GM21381 (cell line): ENCODE results near the gene EGR2.

Experiments used
- ATAC-seq: cut with Tn5 transposase; IDR thresholded peaks from one replicate; pipeline ENCODE4 v1.9.1; 2021; ENCODE audit warnings: mild to moderate bottlenecking, moderate library complexity; ENCODE audit not compliant: unreplicated experiment

The EGR2 gene

DNA sequence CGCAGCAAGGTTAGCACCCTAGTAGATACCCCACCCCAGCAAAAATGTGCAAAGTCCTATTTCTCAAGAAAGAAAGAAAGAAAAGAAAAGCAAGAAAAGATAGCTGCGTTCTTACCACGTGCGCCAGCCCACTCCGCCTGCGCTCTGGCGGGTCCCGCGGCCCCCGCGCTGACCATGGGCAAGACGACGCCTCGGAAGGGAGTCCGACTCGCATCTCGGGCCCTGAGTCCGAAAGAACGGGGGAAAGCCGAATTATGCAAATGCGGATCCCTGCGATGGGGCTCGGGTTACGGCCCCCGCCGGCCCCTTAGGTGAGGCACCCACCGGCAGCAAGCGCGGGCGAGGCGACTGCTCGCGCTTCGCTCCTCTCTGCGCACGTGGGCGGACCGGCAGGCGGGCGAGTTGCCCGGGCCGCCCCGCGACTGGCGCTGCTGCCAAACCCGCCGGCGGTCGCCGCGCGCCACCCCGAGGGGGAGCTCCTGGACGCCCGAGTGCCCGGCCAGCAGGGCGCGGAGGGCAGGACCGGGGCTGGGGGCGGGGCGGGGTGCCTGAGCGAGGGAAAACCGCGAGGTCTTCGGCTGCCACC is 2.4 kb upstream of the EGR2 start:
- ATAC-seq, result no peak

DNA sequence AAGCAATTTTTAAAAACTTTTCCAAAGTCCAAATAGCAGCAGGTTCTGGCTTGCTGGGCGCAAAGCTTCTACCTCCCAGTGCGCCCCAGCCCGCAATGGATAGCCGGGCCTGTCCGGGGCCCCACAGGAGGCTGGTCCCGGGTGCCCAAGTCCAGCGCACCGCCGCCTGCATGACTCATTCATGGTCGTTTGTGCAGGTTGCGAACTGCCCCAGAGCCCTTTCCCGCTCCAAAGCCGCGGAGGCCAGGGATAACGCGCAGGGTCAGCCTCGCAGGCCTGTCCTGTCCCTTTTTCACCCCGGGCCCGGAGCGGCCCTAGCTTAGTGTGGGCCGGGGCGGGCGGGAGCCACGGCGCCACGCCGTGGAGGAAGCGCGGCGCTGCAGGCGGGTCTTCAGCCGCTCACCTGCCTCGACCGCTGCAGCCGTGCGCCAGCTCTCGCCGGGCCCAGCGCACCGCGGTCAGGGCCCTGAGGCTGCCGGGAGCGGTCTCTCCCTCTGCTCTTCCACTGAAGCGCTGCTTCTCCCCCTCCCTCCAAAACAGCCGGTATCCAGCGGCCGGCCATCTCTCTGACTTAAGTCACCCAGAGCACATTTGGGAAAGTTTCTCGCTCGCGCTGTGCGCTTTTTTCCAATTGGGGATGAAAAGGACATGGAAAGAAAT is 1.7 kb upstream of the EGR2 start:
- ATAC-seq, result peak; percentile 32

DNA sequence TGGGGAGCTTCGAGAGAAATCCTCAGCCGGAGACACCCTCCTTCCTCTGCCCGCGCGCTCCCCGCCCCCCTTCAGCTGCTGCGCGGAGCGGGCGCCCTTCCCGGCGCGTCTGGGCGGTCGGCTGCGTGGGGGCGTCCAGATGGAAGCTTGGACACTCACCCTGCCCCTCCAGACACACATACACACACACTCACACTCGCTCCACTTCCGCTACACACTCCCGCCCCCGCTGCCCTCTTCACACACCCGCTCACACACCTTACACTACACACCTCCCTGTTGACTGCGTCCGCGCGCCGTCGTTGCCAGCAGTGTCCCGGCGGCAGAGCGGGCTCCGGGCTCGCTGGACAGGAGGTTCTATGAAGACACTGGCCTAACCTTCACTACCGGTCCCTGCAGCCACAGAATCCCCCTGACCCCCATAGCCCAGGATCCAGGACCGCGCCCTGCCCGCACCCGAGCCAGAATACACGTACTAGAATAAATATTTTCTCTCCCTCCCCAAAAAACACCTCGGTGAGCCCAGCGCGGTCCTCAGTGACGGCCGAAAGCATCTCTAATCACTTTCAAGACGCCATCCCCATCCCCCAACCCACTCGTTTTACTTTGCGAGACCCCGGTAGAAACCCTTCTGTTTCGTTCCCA is 1.1 kb upstream of the EGR2 start:
- peak; percentile 18 for ATAC-seq

DNA sequence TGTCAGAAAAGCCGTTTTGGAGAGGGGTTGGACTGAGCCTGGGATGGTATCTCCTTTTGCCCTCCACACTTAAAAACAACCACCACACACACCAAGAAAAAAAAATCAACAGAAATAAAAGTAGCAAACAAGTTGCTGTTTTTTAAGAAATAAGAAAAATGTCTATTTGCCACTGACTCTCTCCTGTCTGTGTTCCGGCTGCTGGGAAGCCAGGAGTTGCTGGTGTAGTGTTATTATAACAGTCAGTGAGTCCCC is 163 bp downstream of the EGR2 start:
- no peak for ATAC-seq

DNA sequence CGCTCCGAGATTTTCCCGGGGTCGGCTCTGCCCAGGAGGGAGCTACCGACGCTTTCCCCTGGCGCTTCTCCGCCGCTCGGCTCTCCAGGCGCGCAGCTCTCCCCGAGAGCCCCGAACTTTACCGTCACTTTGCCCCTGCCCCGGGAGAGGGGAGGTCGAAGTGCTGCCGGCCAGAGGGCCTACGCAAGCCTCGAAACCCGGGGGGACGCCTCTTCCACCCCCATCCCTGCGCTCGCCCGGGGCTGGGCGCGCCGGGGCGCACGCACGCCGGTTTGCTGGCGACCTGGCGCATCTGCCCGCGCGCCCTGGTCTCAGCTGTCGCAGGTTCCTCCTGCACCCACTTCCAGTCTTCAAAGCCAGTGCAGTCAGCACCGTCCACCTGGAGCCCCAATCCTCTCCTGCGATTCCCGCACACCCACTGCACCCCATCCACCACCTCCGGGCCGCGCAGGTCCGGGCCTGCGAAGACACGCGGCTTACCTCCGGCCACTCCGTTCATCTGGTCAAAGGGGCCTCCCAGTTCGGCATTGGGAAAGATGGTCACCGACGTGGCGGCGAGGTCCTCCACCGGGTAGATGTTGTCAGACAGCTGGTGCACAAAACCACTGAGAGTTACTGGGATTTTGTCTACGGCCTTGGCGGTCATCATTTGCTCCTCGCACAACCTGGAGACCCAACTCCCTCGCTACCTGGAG is 638 bp downstream of the EGR2 start:
- ATAC-seq, result no peak

DNA sequence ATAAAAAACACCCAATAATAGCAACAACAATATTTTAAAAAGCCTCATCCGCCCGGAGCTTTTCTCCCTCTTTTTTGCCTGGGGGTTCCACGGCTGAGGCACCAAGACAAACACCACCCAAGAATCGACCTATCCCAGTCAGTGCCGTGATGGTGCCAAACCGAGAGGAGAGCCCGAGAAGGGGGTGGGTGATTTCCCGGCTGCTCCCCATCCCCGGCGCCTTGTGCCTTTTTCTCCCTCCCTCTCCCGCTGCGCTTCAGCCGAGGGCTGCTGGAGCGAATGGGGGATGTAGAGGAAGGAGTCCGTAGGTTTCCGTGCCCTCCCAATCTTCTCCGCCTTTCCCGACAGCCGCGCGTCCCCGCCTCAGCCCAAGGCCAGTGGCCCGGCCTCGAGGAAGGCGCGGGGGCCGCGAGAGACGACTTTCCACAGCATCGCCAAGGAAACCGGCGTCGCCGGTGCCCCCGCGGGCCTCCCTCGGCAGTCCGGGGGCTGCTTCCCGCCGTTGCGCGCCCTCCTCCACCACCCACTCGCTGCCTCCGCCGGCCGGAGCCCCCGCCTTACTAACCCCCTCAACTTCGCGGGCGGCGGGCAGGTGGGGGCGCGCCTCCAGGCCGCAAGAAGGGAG is 1.3 kb downstream of the EGR2 start:
- no peak for ATAC-seq

DNA sequence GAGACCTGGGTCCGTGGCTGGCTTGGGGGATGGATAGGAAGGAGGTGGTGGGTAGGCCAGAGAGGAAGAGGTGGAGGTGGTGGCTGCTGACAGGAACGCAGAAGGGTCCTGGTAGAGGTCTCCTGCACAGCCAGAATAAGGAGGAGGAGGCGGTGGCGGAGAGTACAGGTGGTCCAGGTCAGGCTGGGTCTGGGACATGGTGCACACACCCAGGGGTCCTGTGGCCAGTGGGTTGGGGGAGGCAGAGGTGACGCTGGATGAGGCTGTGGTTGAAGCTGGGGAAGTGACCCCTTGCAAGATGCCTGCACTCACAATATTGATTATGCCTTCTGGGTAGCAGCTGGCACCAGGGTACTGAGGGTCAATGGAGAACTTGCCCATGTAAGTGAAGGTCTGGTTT is 2.2 kb downstream of the EGR2 start:
- no peak for ATAC-seq

DNA sequence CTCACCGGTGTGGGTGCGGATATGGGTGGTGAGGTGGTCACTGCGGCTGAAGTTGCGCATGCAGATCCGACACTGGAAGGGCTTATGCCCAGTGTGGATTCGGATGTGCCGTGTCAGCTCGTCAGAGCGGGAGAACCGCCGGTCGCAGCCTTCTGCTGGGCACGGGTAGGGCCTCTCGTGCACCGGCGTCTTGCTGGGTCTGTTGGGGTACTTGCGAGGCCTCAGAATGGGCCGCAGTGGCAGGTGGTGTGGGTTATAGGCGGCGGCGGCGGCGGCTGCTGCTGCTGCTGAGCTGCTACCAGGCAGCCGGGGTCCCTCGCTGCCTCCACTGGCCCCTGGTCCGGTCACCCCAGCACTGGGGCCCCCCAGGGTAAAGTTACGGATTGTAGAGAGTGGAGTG is 2.7 kb downstream of the EGR2 start:
- no peak for ATAC-seq

DNA sequence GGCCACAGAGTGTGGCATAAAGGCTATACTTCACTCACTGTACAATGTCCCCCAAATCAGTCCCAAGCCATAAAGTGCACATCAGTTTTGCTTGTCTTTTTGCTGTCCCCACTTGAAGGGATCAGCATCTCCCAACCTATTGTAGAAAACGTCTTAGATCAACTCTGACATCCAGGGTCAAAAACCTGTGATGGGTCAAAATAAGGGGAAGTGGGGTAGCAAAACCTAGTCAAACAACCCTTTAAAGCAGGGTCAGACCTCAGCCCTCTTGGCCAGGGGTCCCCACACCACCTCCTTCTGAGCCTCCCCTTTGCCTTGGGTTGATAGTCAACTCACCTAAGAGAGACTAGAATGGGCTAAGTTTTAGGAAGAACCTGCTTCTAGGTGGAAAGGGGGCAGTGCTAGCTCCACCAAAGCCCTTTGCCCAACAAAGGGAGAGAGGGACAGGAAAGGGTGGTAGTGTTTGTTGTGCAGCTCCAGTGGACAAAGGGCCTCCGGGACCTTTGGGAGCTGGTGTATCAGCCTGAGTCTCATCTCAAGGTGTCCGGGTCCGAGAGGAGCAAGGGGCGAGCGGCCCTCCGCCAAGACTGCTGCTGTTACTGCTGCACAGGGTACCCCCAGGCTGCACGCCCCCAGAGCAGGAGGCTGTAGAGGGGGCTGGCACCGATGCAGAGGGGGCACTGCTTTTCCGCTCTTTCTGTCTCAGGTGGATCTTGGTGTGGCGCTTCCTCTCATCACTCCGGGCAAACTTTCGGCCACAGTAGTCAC is 3.3 kb downstream of the EGR2 start:
- no peak for ATAC-seq

DNA sequence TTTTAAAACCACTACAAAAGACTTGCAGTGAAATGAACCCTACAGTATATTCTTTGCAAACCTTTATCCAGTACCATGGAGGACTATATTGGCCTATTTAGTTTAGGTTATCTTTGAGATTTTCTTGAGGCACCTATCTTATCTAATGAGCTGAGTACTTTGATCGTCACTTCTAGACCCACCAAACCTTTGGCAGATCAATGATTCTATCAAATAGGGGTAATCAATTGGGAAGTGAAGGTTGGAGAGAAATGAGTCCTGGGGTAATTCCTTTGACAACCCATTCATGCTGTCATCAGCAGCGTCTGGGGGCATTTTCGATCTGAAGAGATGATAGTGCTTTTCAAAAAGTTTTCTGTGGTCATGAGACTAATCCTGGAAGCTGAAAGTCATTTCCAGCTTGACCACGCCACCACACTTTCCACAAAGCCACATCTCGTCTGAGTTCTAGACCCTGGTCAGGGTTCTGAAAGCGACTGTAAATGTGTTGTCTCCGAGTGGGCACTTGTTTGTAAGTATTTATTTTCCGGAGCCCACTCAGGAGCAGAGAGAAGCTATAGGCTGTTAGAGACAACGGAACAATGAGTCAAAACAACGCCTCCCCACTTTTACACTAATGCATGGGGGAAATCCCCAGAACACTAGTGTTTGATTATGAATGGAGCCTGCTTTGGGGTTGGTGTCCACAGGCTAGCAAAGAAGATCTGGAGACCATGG is 4.8 kb downstream of the EGR2 start:
- ATAC-seq, result peak; percentile 31

DNA sequence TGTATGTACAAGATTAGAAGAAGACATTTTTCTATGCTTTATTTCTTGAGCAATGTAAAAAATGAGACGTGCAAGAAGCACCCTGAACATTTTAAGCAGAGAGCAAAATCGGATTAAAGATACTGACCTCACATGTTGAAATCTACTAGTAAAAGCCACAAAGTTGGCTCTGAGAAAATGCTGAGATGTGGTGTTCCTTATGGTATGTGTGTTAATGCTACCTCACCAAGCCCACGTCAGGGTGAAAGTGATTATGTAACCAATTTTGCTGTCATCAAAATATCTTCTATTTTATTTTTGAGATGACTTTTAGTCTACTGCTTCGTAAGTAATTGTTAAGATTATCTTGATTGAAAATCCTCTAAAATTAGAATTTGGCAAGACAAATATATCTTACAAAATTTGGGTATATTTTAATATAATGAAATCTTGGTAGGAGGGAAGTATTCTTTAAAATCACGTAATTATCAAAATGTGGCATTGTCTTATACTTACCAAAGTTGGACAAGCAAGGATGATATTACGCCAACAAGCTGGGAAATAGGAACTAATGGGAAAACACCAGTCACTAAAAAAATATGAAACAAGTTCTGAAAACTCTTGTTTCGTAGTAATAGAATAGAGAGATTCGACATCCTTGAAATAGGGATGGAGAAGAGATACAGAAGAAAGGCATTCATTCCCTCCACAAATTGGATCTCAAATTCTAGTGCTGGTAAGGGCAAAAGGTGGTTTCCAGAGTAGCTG is 5.8 kb downstream of the EGR2 start:
- no peak for ATAC-seq

DNA sequence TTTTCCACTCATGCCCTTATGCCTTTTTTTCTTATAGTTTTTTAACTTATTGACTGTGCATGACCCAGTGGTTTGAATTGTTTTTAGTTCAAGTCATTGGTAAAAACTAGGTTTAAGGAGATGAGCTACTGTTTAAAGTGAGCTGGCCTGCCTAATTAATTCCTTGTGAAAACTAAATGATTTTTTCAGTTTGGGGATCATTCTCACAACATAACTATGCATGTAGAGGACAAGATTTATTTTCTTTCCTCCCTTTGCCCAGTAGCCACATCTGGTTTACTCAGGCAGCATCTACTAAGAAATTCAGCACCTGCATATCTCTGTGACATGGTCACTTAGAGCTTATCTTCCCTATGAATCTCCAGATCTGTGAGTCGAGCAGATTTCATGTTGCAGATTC is 9.9 kb downstream of the EGR2 start:
- no peak for ATAC-seq

DNA sequence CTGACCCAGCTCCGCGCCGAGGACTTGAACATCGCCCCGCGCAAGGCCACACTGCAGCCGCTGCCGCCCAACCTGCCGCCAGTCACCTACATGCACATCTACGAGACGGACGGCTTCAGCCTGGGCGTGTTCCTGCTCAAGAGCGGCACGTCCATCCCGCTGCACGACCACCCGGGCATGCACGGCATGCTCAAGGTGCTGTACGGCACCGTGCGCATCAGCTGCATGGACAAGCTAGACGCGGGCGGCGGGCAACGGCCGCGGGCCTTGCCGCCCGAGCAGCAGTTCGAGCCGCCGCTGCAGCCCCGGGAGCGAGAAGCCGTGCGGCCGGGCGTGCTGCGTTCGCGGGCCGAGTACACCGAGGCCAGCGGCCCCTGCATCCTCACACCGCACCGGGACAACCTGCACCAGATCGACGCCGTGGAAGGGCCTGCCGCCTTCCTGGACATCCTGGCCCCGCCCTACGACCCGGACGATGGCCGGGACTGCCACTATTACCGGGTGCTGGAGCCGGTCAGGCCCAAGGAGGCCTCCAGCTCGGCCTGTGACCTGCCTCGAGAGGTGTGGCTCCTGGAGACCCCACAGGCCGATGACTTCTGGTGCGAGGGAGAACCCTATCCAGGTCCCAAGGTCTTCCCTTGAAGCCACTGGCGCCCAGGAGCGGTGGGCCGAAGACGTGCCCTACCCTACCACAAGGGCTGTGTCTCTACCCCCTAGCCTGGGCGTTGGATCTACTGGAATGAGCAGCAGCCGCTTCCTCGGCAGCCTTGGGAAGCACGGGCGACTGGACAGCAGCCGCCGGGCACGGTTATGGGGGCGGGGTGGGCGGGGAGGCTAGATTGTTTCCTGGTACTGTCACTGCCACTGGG is 10.7 kb downstream of the EGR2 start:
- peak; percentile 10 for ATAC-seq

DNA sequence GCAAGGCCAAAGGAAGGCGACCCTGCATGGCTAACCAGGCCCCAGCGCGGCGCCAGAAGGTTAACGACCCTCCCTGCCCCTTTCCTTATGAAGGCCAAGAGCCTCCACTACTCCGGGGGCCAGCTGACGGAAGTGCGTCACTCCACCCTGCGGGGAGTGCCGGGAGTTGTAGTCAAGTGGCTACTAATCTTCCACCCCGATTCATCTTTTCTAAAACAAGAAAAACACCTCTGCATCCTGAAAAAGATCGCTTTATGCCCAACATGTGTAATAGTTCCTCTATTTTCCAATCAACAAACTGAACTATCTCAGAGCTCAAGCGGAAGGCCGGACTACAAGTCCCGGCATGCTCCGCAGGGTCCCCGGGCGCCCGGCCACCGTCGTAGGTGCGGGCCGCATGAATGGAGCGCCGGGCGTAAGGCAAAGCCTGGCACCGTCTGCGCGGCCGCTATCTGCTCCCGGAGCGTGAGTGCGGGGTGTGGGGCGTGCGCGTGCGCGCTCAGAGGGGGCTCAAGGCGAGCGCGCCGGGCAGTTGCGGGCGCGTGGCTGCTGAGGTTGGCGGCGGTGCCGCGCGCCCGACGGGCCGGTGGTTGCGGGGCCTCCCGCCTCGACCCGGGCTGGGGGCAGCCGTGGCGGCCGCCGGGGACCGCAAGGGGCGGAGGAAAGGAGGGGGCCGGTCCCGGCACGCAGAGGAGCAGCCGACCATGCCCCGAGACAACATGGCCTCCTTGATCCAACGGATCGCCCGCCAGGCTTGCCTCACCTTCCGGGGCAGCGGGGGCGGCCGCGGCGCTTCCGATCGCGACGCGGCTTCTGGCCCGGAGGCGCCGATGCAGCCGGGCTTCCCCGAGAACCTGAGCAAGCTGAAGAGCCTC is 11.6 kb downstream of the EGR2 start, which contains the start of gene ADO:
Gene ADO, plus strand, starts transcription at position 365 of the 875 bp plus-strand sequence. Its CDS starts 340 bp downstream, at position 705.
- peak; percentile 83 for ATAC-seq

DNA sequence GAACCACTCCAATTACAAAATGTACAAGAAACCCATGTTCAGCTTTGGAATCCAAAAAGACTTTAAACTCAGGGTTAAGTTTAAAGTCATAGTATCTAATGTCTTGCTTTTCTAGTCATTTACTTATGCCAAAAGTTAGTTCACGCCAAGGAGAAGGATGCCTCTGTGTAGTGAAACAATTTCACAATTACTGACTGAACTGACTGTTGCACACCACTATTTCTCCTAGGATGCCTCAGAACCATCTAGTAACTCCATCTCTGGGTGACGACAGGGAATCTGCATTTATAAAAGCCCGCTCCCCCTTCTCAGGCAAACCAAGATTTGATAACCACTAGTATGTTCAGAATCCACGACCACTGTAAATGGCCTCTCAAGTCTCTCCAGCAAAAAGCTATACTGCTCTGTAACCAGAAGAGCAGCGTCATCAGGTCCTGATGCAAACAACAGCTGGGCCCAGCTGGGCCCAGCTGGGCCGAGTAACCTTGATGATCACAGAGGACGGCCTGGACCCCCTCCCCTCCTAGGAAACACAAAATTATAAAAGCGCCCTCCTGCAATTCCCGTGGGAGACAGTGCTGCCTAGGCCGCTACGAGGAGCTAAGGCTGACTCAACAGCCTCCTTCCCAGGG is 12.3 kb downstream of the EGR2 start:
- no peak for ATAC-seq

DNA sequence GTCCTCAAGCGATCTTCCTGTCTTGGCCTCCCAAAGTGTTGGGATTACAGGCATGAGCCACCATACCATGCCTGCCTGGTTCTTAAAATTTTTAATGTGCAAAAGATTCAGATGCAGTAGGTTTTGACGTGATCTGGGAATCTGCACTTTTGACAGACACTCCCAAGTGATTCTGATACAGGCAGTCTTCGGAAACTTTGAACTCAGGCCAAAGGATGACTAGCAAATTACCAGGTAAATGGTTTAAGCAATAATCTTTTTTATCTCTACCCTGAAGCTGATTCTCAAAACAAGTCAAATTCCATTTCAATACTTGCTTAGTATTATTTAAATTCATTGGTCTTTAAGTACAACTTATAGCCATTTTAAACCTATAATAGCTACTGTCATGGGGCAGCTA is 14.3 kb downstream of the EGR2 start:
- ATAC-seq, result no peak

DNA sequence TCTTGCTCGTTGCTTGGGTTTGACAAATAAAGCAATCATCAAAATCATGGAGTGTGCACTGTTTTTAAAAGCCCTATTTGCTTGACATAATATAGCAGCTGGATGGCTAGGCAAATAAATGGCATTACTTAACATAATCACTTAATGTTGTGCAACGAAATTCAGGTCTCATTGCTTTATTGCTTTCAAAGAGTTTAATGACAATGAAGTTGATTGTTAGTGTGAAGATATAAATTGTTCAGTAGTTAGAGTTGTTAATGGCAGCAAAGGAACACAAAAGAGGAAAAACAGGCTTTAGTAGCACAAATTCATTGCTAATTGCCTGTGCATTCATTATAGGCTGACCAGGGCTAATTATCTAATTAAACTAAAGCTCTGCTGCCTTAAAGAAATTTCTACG is 19.3 kb downstream of the EGR2 start:
- ATAC-seq, result no peak
